H4 (cell line): ENCODE data around the gene ERAP2. TPM values are rescaled to one million over a fixed set of nuclear protein-coding genes. Genes with fewer than 3 reads are reported as not detected.
"Not testable (repeated sequence)": the region's sequence is repeated elsewhere in the genome, so short reads cannot be mapped to it uniquely, and the experiment has no call there.

Source experiments
- DNase-seq: peaks from one replicate; pipeline ENCODE4 v3.0.0-alpha.2; 2015; ENCODE audit warnings: low spot score
- total RNA-seq: library from RNA; depleted of rRNA; stranded (reverse); fragments of >200 nt; shearing (Covaris generic); gene quantifications from 2 replicates; pipeline ENCODE4 v1.2.3, GENCODE V29; 2014

Gene ERAP2
- total RNA-seq, 1 experiment from 2014 or later: 3.9 TPM

- no peak for DNase-seq
Measured at GRCh38 chr5:96901384-96901783, 25.1 kb downstream of the ERAP2 start.

- no peak for DNase-seq
Measured at GRCh38 chr5:96901841-96902240, 25.5 kb downstream of the ERAP2 start.

- no peak for DNase-seq
Measured at GRCh38 chr5:96902876-96903275, 26.6 kb downstream of the ERAP2 start.

GRCh38 chr5:96903300-96903699 lies 27.0 kb downstream of the ERAP2 start:
- no peak for DNase-seq

- DNase-seq: no peak
Measured at GRCh38 chr5:96904054-96904931, 28.0 kb downstream of the ERAP2 start.

GRCh38 chr5:96905864-96906263 lies 29.6 kb downstream of the ERAP2 start:
- DNase-seq: no peak

- DNase-seq: no peak
Measured at GRCh38 chr5:96909003-96909402, 32.7 kb downstream of the ERAP2 start.

GRCh38 chr5:96909435-96909834 lies 33.1 kb downstream of the ERAP2 start:
- no peak for DNase-seq

- no peak for DNase-seq
Measured at GRCh38 chr5:96911139-96911538, 34.8 kb downstream of the ERAP2 start.

GRCh38 chr5:96913233-96913632 lies 36.9 kb downstream of the ERAP2 start:
- no peak for DNase-seq

- no peak for DNase-seq
Measured at GRCh38 chr5:96919754-96920197, 43.5 kb downstream of the ERAP2 start.

- no peak for DNase-seq
Measured at GRCh38 chr5:96920744-96921355, 44.5 kb downstream of the ERAP2 start.

GRCh38 chr5:96922499-96923244 lies 46.4 kb downstream of the ERAP2 start:
- DNase-seq: no peak

GRCh38 chr5:96924016-96924443 lies 47.7 kb downstream of the ERAP2 start:
- no peak for DNase-seq

GRCh38 chr5:96926276-96926675 lies 50.0 kb downstream of the ERAP2 start:
- no peak for DNase-seq

- no peak for DNase-seq
Measured at GRCh38 chr5:96927008-96927407, 50.7 kb downstream of the ERAP2 start.

GRCh38 chr5:96928931-96929708 lies 52.8 kb downstream of the ERAP2 start:
- no peak for DNase-seq

- no peak for DNase-seq
Measured at GRCh38 chr5:96930058-96930457, 53.8 kb downstream of the ERAP2 start.

GRCh38 chr5:96930589-96930988 lies 54.3 kb downstream of the ERAP2 start:
- DNase-seq: no peak

- DNase-seq: not testable (repeated sequence)
Measured at GRCh38 chr5:96931037-96931436, 54.7 kb downstream of the ERAP2 start.

GRCh38 chr5:96931605-96932004 lies 55.3 kb downstream of the ERAP2 start:
- no peak for DNase-seq

- DNase-seq: no peak
Measured at GRCh38 chr5:96932026-96932425, 55.7 kb downstream of the ERAP2 start.
